GM23248 (cell line): ENCODE results near the gene CXADR.

Source experiments
- EZH2 ChIP-seq: fragments of 200-600 bp; sonication (generic); IDR thresholded peaks from 2 replicates; pipeline ENCODE4 v1.6.1; 2018; ENCODE audit warnings: antibody characterized with exemption, mild to moderate bottlenecking; ENCODE audit not compliant: insufficient read depth, poor library complexity, severe bottlenecking
- EZH2phosphoT487 ChIP-seq: fragments of 200-600 bp; sonication (generic); IDR thresholded peaks from 2 replicates; pipeline ENCODE4 v1.6.1; 2018; ENCODE audit warnings: antibody characterized with exemption, moderate library complexity, mild to moderate bottlenecking, low read depth; ENCODE audit not compliant: insufficient read depth

DNA sequence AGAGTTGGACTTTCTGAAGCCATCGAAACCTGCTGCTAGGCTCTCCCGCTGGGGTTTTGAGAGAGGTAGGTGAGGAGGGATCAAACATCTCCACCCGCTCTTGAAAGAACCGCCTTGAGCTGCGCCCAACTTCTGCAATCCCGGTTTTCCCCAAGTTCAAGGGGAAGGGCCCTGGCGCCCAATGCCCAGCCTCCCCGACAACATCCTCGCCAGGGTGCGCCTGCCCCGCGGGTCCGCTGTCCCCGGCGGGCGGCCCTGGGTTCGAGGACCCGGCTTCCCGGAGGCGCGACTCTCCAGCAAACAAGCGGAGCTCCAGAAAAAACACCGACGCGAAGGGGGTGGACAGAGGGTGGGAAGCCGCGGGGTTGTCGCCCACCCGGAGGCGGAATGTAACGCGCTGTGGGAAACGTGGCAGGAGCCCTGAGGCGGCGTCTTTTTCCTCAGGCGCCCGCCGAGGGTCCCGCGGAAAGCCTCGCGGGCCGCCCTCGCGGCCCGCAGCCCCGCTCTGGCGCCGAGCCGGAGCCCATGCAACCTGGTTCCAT is 99.3 kb downstream of the CXADR start:
- TF ChIP-seq EZH2 (no peak), EZH2phosphoT487 (no peak)
